Memory B cell (primary cell): ENCODE measurements around the gene MCCD1.
A peak's percentile ranks its signal among the peaks of the same experiment; 100 is the strongest.

Source experiments
- ATAC-seq: fragments of 150-1000 bp; cut with Tn5 transposase; 2 replicates; pipeline ENCODE4 v1.10.0; 2021; ENCODE audit warnings: low read depth, mild to moderate bottlenecking, moderate library complexity
- DNase-seq, 2 donors: peaks; one replicate each; pipeline ENCODE4 v3.0.0; 2022; ENCODE audit warnings: low spot score in 2 of 2
- H3K27ac Mint-ChIP-seq: one replicate; pipeline ENCODE4 v1.8.0; 2022; ENCODE audit warnings: mild to moderate bottlenecking, moderate library complexity, mixed read lengths
- H3K27me3 Mint-ChIP-seq: one replicate; pipeline ENCODE4 v1.8.0; 2022; ENCODE audit warnings: mixed read lengths
- H3K36me3 Mint-ChIP-seq: one replicate; pipeline ENCODE4 v1.8.0; 2022; ENCODE audit warnings: mild to moderate bottlenecking, mixed read lengths
- H3K4me1 Mint-ChIP-seq: one replicate; pipeline ENCODE4 v1.8.0; 2022; ENCODE audit warnings: mixed read lengths
- H3K4me3 Mint-ChIP-seq: one replicate; pipeline ENCODE4 v1.8.0; 2022; ENCODE audit warnings: mild to moderate bottlenecking, moderate library complexity, mixed read lengths
- H3K9me3 Mint-ChIP-seq: one replicate; pipeline ENCODE4 v1.8.0; 2022; ENCODE audit warnings: mixed read lengths

The MCCD1 gene

DNA sequence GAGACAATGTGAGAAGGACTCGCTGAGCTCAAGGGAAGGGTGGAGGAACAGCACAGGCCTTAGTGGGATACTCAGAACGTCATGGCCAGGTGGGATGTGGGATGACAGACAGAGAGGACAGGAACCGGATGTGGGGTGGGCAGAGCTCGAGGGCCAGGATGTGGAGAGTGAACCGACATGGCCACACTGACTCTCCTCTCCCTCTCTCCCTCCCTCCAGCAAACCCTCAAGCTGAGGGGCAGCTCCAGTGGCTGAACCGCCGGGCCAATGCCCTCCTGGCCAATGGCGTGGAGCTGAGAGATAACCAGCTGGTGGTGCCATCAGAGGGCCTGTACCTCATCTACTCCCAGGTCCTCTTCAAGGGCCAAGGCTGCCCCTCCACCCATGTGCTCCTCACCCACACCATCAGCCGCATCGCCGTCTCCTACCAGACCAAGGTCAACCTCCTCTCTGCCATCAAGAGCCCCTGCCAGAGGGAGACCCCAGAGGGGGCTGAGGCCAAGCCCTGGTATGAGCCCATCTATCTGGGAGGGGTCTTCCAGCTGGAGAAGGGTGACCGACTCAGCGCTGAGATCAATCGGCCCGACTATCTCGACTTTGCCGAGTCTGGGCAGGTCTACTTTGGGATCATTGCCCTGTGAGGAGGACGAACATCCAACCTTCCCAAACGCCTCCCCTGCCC is 48.3 kb downstream of the MCCD1 start:
- H3K27ac Mint-ChIP-seq, result peak overlapping the region; percentile 95
- ATAC-seq, result no peak
- no peak for DNase-seq
- H3K9me3 Mint-ChIP-seq, result no peaks in the 10 kb centered on the region
- peaks cover 55% of the 10 kb centered on the region for H3K4me1 Mint-ChIP-seq
- peak overlapping the region; percentile 88 for H3K4me3 Mint-ChIP-seq
- peaks cover 23% of the 10 kb centered on the region for H3K36me3 Mint-ChIP-seq
- no peaks in the 10 kb centered on the region for H3K27me3 Mint-ChIP-seq

DNA sequence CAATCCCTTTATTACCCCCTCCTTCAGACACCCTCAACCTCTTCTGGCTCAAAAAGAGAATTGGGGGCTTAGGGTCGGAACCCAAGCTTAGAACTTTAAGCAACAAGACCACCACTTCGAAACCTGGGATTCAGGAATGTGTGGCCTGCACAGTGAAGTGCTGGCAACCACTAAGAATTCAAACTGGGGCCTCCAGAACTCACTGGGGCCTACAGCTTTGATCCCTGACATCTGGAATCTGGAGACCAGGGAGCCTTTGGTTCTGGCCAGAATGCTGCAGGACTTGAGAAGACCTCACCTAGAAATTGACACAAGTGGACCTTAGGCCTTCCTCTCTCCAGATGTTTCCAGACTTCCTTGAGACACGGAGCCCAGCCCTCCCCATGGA is 48.8 kb downstream of the MCCD1 start:
- Mint-ChIP-seq H3K27me3 (no peaks in the 10 kb centered on the region), H3K4me1 (peaks cover 55% of the 10 kb centered on the region), H3K27ac (no peak overlapping the region), H3K4me3 (peak overlapping the region; percentile 88), H3K36me3 (peaks cover 23% of the 10 kb centered on the region), H3K9me3 (no peaks in the 10 kb centered on the region)
- ATAC-seq (no peak), DNase-seq (no peak)

DNA sequence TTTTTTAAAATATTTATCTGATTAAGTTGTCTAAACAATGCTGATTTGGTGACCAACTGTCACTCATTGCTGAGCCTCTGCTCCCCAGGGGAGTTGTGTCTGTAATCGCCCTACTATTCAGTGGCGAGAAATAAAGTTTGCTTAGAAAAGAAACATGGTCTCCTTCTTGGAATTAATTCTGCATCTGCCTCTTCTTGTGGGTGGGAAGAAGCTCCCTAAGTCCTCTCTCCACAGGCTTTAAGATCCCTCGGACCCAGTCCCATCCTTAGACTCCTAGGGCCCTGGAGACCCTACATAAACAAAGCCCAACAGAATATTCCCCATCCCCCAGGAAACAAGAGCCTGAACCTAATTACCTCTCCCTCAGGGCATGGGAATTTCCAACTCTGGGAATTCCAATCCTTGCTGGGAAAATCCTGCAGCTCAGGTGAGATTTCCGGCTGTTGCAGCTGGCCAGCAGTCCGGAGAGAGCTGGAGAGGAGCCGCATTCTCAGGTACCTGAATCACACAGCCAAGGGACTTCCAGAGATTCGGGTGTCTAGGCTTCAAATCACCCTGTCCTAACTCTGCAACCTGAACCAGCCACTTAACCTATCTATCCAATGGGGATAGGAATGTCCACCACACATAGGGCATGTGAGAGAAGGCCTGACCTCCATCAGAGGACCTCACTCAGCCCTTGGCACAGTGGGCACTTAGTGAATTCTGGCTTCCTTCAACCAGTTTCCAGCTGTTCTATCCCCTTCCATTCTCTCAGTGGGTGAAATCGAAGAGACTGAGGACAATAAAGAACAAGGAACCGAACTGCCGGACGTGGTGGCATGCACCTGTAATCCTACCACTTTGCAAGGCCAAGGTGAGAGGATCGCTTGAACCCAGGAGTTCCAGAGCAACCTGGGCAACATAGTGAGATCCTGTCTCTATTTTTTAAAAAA is 49.7 kb downstream of the MCCD1 start:
- DNase-seq (no peak), ATAC-seq (no peak)
- no peaks in the 10 kb centered on the region for H3K27me3 Mint-ChIP-seq
- peaks cover 52% of the 10 kb centered on the region for H3K4me1 Mint-ChIP-seq
- H3K9me3 Mint-ChIP-seq, result no peaks in the 10 kb centered on the region
- H3K27ac Mint-ChIP-seq, result peak overlapping the region; percentile 94
- peak overlapping the region; percentile 97 for H3K4me3 Mint-ChIP-seq
- peaks cover 23% of the 10 kb centered on the region for H3K36me3 Mint-ChIP-seq

DNA sequence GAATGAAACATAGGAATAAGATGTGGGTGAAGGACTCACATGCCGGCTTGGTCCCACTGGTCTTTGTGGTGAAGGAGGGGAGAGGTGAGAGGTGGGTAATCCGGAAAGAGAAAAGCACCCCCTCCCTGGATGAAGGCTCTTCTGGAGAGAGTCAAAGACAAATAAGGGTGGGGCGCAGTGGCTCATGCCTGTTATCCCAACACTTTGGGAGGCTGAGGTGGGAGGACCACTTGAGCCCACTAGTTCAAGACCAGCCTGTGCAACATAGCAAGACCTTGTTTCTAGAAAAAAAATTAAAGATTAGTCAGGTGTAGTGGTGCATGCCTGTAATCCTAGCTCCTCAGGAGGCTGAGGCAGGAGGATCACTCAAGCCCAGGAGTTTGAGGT is 50.4 kb downstream of the MCCD1 start:
- ATAC-seq (no peak), DNase-seq (no peak)
- Mint-ChIP-seq H3K9me3 (no peaks in the 10 kb centered on the region), H3K27me3 (no peaks in the 10 kb centered on the region), H3K27ac (peak overlapping the region; percentile 94), H3K36me3 (peaks cover 23% of the 10 kb centered on the region), H3K4me1 (peaks cover 45% of the 10 kb centered on the region), H3K4me3 (peak overlapping the region; percentile 97)
